Thoracic aorta (tissue), 2 donors: ENCODE measurements around the gene ADAMTS6. TPM values are rescaled to one million over a fixed set of nuclear protein-coding genes. Genes with fewer than 3 reads are reported as not detected.

Source experiments
- ATAC-seq: fragments of 150-250 bp; one replicate; pipeline ENCODE4 v1.8.0; 2017; ENCODE audit warnings: low read depth; ENCODE audit not compliant: insufficient number of reproducible peaks, low FRiP score
- DNase-seq: peaks from one replicate; pipeline ENCODE4 v3.0.0-alpha.2; 2020; ENCODE audit warnings: low spot score
- H3K27ac ChIP-seq, 2 donors: fragments of 200-600 bp; sonication (generic); 1 replicate in 1 of 2; 2 replicates in 1 of 2; pipeline ENCODE4 v1.5.1; 2016; ENCODE audit warnings: mild to moderate bottlenecking in 2 of 2, moderate library complexity in 2 of 2
- H3K27me3 ChIP-seq: fragments of 200-600 bp; sonication (generic); replicated peaks from 2 replicates; pipeline ENCODE4 v1.6.0; 2016; ENCODE audit warnings: mild to moderate bottlenecking; ENCODE audit not compliant: insufficient read depth
- H3K36me3 ChIP-seq: fragments of 200-600 bp; sonication (generic); one replicate; pipeline ENCODE4 v1.5.1; 2016
- H3K4me1 ChIP-seq, 2 donors: fragments of 200-600 bp; sonication (generic); 1 replicate in 1 of 2; 2 replicates in 1 of 2; pipeline versions ENCODE4 v1.5.1 to v1.6.0; 2016; ENCODE audit warnings: low read depth in 2 of 2, mild to moderate bottlenecking in 1 of 2; ENCODE audit not compliant: control insufficient read depth in 1 of 2
- H3K4me3 ChIP-seq: fragments of 200-600 bp; sonication (generic); 2 replicates; pipeline ENCODE4 v1.5.1; 2016; ENCODE audit warnings: mild to moderate bottlenecking
- H3K9me3 ChIP-seq: fragments of 200-600 bp; sonication (generic); 2 replicates; pipeline ENCODE4 v1.5.1; 2016
- total RNA-seq, 2 donors: library from RNA; depleted of rRNA; stranded (reverse); fragments of >200 nt; gene quantifications; one replicate each; pipeline versions ENCODE4 v1.1.0 to v1.2.3, GENCODE V29; 2016
- TF ChIP-seq, protein P1 (sequence below): fragments of 200-600 bp; sonication (generic); IDR thresholded peaks from one replicate; pipeline ENCODE4 v1.5.1; 2019; ENCODE audit warnings: antibody characterized with exemption

ADAMTS6 gene
- total RNA-seq, 2 donors from 2014 or later = 4.9 to 11.8 TPM

DNA sequence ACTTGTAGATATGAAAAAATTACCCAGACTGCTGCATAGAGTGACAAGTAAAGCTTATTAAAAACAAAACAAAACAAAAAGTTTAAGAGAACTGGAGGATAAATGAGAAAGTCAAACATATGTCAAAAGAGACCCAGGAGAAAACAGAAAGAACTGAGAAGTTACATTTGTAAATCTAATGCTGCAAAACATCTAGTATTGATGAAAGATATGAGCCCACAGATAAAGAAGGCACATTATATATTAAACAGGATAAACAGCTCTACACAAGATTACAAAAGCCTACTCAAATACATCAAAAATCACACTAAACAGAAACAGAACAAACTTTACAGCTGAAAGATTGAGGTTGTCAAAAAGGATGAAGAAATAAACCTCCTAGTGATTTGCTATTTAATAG, 55.1 kb downstream of the ADAMTS6 start:
- Histone ChIP-seq H3K4me3 (no peak overlapping the region), H3K9me3 (no peaks in the 10 kb centered on the region), H3K27me3 (no peaks in the 10 kb centered on the region), H3K36me3 (no peaks in the 10 kb centered on the region), H3K27ac (no peak overlapping the region), H3K4me1 (no peaks in the 10 kb centered on the region)
- DNase-seq (no peak), ATAC-seq (no peak)
- TF ChIP-seq, protein P1, sequence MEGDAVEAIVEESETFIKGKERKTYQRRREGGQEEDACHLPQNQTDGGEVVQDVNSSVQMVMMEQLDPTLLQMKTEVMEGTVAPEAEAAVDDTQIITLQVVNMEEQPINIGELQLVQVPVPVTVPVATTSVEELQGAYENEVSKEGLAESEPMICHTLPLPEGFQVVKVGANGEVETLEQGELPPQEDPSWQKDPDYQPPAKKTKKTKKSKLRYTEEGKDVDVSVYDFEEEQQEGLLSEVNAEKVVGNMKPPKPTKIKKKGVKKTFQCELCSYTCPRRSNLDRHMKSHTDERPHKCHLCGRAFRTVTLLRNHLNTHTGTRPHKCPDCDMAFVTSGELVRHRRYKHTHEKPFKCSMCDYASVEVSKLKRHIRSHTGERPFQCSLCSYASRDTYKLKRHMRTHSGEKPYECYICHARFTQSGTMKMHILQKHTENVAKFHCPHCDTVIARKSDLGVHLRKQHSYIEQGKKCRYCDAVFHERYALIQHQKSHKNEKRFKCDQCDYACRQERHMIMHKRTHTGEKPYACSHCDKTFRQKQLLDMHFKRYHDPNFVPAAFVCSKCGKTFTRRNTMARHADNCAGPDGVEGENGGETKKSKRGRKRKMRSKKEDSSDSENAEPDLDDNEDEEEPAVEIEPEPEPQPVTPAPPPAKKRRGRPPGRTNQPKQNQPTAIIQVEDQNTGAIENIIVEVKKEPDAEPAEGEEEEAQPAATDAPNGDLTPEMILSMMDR = no peak

DNA sequence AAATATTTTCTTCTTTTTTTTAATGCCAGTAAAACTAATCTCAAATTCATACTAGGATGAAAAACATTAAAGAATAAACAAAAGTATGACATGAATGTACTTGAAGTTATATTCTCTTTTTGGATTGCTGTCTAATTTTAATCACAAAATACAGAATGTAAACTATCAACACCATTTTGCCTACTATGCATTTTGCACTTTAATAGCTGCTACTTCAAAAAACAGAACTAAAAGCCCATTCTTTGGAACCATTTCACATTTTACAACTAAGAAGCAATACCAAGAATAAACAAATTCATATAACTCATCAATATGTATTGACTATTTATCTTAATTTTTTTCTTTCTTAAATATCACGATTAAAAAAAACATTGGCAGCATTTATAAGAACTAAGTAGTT, 58.1 kb downstream of the ADAMTS6 start:
- H3K36me3 ChIP-seq = no peaks in the 10 kb centered on the region
- DNase-seq = no peak
- H3K4me3 ChIP-seq = no peak overlapping the region
- no peaks in the 10 kb centered on the region for H3K4me1 ChIP-seq
- H3K9me3 ChIP-seq = peaks cover 7% of the 10 kb centered on the region
- no peak overlapping the region for H3K27ac ChIP-seq
- ATAC-seq = no peak
- H3K27me3 ChIP-seq = no peaks in the 10 kb centered on the region
- TF ChIP-seq, protein P1 = no peak

DNA sequence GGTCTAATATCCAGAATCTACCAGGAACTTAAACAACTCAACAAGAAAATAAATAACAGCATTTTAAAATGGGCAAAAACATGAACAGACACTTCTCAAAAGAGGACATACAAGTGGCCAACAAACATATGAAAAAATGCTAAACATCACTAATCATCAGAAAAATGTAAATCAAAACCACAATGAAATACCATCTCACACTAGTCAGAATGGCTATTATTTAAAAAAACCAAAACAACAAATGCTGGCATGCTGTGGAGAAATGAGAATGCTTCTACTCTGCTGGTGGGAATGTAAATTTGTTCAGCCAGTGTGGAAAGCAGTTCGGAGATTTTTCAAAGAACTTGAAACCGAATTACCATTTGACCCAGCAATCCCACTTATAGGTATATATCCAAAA, 63.1 kb downstream of the ADAMTS6 start:
- DNase-seq (no peak), ATAC-seq (no peak)
- no peak overlapping the region for H3K4me3 ChIP-seq
- TF ChIP-seq, protein P1 = no peak
- H3K27me3 ChIP-seq = no peaks in the 10 kb centered on the region
- H3K36me3 ChIP-seq = no peaks in the 10 kb centered on the region
- peaks cover 20% of the 10 kb centered on the region for H3K9me3 ChIP-seq
- no peaks in the 10 kb centered on the region for H3K4me1 ChIP-seq
- no peak overlapping the region for H3K27ac ChIP-seq

DNA sequence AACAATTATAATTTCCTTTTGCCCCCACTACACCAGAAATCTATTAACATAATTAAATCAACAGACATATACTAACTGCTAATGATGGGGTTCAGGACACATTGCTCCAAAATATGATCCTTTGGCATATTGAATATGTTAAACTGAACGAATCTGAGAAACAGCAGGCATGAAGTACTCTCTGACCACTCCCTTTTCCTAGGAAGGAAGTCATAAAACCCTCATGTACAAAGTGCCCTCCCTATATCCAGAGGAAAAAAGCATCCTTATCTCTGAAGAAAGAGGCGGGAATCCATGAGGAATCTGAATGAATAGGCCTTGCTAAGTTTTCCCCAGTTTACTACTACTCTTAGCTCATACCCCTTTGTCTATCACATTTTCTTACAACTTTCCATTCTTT, 67.9 kb downstream of the ADAMTS6 start:
- no peak for DNase-seq

DNA sequence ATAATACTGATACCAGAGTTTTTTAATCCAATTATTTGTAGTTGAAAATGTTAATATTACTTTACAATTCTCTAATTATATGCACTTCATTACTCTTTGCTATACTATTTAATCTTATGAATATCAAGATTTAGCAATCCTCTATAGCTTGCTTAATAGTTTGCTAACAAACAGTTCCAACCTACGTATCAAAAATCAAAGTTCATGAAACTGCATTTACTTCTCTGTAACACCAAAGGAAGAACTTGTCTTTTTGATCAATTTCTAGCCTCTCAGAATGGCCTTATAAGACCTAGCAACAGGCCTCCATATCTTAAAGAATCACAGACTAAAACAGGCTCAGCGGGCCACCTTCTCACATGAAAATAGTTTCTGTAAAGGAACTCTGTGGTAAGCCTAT, 68.9 kb downstream of the ADAMTS6 start:
- DNase-seq (no peak), ATAC-seq (no peak)
- Histone ChIP-seq H3K4me3 (no peak overlapping the region), H3K36me3 (no peaks in the 10 kb centered on the region), H3K9me3 (peaks cover 8% of the 10 kb centered on the region), H3K27ac (no peak overlapping the region), H3K27me3 (no peaks in the 10 kb centered on the region), H3K4me1 (no peaks in the 10 kb centered on the region)
- TF ChIP-seq, protein P1 = no peak

More for the DNA sequence above, 67.9 kb downstream of the ADAMTS6 start:
- H3K4me1 ChIP-seq = no peaks in the 10 kb centered on the region
- TF ChIP-seq, protein P1 = no peak
- no peak overlapping the region for H3K4me3 ChIP-seq
- no peak for ATAC-seq
- no peak overlapping the region for H3K27ac ChIP-seq
- no peaks in the 10 kb centered on the region for H3K36me3 ChIP-seq
- H3K27me3 ChIP-seq = no peaks in the 10 kb centered on the region
- H3K9me3 ChIP-seq = peaks cover 15% of the 10 kb centered on the region
